Fibroblast of skin of right biceps (primary cell): ENCODE data around the gene NDUFAF5.

Experiments
- DNase-seq: peaks from one replicate; pipeline ENCODE4 v3.0.0-alpha.2; 2013

Gene NDUFAF5

GRCh38 chr20:13825465-13825864 lies 40.6 kb downstream of the NDUFAF5 start:
- DNase-seq: no peak

DNA sequence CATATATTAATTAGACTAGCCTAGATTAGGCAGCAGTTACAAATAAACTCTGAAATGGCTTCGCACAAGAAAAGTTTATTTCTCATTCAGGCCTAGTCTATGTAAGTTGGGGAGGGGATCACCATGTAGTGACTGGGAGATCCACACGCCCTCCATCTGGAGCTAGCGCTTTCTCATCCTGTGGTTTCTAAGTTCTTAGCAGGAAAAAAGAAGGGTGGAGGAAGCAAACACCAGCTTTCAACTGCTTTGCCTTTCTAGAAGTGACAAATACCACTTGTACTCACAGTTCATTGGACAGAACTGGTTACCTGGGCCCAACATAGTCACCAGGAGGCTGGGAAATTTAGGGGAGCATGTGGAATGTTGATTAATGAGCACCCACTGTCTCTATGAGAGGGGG lies 46.6 kb downstream of the NDUFAF5 start:
- DNase-seq: no peak

GRCh38 chr20:13838664-13839063 lies 53.8 kb downstream of the NDUFAF5 start:
- no peak for DNase-seq

GRCh38 chr20:13839421-13840092 lies 54.7 kb downstream of the NDUFAF5 start:
- peak; percentile 95 for DNase-seq

- no peak for DNase-seq
Observed at GRCh38 chr20:13840093-13840465, 55.3 kb downstream of the NDUFAF5 start.

- no peak for DNase-seq
Observed at GRCh38 chr20:13841206-13841605, 56.4 kb downstream of the NDUFAF5 start.

- no peak for DNase-seq
Observed at GRCh38 chr20:13844296-13844695, 59.5 kb downstream of the NDUFAF5 start.

DNA sequence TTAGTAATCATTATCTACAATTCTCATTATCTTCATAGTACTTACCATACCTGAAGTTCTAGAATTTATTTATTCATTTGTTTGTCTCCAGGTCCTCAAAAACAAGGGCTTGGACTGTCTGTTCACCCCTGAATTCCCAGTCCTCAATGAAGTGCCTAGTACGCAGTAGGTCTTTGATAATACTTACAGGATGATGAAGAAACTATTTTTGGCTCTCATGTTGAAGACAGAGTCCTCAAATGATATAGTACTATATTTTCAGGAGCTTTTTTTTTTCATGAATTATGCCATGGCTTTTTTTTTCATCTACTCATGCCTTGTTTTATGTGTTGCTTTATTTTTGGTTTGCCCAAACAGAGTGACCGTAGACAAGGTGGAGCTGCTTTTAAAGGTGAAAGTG lies 66.5 kb downstream of the NDUFAF5 start:
- no peak for DNase-seq

- peak; percentile 29 for DNase-seq
Observed at GRCh38 chr20:13852306-13852705, 67.5 kb downstream of the NDUFAF5 start.

GRCh38 chr20:13855613-13856012 lies 70.8 kb downstream of the NDUFAF5 start:
- no peak for DNase-seq

GRCh38 chr20:13856354-13856753 lies 71.5 kb downstream of the NDUFAF5 start:
- no peak for DNase-seq

- DNase-seq: no peak
Observed at GRCh38 chr20:13857304-13857703, 72.5 kb downstream of the NDUFAF5 start.

DNA sequence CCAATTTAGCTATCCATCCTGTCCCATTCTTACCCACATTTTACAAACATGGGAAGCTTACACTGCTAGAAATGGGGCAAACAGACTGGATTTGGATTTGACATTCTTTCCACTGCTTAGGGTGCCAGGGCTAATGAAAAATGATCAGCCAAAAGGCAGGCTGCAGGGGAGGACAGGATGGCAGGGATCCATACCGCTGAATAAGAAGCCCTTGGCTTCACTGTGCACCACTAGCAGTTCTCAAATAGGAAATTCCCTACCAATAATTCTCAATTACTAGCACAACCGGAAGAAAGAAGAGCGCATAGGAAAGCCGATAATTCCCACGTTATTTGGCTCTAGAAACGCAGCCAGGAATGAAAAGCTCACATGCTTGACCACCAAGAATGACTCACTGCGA lies 73.1 kb downstream of the NDUFAF5 start:
- no peak for DNase-seq

DNA sequence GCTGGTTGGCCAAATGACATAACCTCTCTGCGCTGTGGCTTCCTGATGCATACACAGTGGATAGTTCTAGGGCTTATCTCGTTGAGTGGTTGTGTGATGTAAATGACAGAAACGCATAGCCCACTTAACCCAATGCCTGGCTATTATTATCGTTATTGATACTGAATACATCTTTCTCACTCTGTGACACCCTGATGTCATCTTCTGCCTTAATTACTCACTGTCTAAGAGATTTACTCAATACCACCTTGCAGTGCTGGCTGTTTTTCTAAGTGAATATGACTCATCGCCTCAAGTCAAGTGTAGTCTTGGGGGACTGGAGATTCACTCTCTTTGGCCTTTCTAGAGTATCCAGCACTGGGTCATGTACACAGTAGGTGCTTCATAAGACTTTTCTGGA lies 73.6 kb downstream of the NDUFAF5 start:
- DNase-seq: peak; percentile 24

DNA sequence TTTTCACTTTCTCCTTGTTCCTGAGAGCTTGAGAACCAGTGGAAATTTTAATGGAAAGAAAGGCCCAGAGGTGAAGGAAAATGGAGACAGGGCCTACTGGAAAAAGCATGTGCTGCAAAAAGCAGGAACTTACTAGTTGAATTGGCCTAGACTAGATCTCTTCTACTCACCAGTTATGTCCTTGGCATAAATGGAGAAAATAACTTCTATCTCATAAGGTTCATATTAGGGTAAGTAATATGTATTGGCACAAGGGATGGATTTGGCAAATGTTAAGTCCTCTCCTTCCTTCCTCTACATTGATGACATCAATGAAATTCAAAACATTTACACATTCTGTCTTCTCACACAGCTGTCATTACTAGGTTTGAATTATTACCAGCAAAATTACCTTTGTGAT lies 74.0 kb downstream of the NDUFAF5 start:
- DNase-seq: no peak

GRCh38 chr20:13862245-13862644 lies 77.4 kb downstream of the NDUFAF5 start:
- no peak for DNase-seq

DNA sequence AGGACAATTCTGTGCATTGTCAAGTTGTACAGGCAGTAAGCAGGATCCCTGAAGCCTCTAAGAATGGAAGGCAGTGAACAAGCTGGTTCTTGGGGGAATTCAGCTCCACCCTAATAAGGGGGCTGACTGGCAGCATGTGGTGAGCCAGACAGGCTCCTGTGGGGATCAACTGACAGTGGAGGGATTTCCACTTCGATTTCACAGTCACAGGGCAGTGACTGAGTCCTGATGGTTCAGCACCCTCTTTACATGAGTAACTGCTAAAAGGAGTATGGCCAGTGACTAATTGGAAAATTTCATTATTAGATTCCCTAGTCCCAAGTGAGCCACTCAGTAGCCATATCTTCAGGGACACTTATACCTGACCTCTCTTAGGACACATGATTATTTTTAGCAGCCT lies 78.4 kb downstream of the NDUFAF5 start:
- DNase-seq: no peak

GRCh38 chr20:13865156-13865555 lies 80.3 kb downstream of the NDUFAF5 start:
- peak; percentile 84 for DNase-seq

DNA sequence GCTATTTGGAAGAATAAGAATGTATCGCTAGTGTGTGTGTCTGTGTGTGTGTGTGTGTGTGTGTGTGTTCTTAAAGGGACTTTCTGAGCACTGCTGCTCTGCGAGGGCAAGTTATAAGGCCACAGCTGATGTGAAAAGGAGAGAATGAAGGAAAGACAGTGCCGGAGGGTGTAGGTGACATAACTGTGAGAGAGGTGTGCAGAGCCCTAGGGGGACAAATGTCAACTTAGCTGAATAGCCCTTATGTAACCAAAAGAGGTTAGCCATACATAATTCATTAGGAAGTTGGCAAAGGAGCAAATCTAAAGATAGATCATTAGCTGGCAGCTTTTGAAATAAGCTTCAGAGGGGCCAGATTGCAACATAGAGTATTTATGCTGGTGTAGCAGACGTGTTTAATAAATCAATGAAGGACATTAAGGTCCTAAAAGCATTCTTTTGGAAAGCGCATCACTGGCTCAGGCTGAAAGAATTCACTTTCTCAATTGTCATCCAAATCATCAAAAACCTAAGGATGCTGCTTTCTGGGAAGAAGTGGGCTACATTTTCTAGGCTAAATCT lies 81.0 kb downstream of the NDUFAF5 start:
- DNase-seq: peak; percentile 92

DNA sequence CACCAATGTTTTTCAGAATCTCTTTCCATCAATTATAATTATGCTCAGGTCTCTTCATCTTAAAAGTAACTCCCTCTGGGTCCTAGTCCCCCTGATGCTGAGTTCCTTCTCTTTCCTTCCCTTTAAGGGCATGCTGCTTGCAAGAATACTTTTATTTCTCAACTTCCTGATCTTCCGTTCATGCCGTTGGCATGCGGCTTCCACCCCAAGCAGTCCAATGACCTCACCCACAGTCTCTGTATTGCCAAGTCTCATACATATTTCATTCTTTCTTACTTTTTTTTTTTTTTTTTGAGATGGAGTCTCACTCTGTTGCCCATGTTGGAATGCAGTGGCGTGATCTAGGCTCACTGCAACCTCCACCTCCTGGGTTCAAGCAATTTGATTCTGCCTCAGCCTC lies 83.5 kb downstream of the NDUFAF5 start:
- peak; percentile 93 for DNase-seq

DNA sequence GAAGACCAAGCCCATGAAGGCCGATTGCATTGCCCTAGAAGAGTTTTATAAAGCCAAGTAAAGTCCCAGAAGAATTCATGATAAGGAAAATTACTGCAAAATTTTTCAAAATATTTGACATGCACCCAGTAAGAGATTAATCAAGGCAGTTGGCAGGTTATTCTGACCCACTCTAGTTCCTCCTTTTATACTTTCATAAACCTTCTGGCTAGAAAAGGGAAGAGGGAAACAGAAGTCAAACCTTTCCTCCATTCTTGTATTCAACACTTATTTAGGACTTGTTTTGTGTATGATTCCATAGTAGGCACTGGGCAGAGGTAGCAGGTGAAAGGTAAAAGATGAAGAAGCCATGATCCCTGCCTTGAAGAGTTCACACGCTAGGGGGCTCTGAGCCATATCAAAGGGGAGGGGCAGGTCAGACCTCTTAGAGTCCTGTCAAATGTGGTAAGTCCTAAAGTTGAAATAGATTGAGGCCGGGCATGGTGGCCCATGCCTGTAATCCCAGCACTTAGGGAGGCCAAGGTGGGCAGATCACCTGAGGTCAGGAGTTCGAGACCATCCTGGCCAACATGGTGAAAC lies 85.4 kb downstream of the NDUFAF5 start:
- no peak for DNase-seq
